ENCODE measurements around the gene LATS1.
"Not testable (repeated sequence)": the region's sequence is repeated elsewhere in the genome, so short reads cannot be mapped to it uniquely, and the experiment has no call there.

Gene LATS1

DNA sequence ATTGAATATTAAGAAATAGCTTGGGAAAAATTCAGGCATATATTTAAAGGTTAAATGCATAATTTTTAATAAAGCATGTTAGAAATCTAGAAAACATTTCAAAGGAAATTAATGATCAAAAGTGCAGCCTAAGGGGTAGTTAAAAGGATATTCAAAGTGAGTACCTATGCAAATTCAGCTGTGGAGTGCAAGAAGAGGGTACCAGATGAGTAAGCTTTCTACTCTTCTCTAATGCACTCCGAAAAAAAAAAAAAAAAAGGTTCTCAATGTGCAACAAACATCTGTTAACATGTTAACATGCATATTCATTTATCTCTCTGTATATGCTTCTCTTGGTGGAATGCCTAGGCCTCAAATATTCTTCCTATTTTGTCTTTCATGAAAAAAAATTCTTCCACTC, 37.4 kb downstream of the LATS1 start:
- H3K4me3 ChIP-seq (ENCODE audit: low read depth, low read length), result no peak overlapping the region

DNA sequence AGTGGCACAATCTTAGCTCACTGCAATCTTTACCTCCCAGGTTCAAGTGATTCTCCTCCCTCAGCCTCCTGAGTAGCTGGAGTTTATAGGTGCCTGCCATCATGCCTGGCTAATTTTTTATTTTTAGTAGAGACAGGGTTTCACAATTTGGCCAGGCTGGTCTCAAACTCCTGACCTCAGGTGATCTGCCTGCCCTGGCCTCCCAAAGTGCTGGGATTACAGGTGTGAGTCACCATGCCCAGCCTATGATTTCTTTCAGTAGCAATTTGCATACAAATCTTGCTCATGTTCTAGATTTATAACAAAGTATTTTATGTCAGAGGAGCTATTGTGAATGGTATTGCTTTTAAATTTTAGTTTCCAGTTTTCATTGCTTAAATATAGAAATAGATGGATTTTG, 45.6 kb downstream of the LATS1 start:
- not testable (repeated sequence) for H3K4me3 ChIP-seq (ENCODE audit: low read depth, low read length)

DNA sequence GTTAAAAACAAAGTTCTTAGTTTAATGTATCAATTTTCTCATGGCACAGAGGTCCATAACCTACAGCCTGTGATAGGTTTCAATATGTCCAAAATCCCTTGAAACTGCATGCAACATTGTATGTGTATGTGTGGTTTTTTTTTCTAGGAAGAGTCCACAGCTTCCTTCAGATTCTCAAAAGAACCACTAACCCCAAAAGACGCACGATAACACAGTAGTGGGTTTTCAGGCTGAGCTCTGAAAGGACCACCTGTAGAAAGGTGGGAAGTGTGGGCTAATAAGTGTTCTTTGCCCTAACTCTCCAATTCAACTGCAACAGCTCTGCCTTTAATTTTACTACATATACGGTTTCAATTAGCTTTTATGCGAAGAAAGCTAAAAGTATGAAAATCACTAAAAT, 57.9 kb downstream of the LATS1 start:
- no peak overlapping the region for H3K4me3 ChIP-seq (ENCODE audit: low read depth, low read length)

DNA sequence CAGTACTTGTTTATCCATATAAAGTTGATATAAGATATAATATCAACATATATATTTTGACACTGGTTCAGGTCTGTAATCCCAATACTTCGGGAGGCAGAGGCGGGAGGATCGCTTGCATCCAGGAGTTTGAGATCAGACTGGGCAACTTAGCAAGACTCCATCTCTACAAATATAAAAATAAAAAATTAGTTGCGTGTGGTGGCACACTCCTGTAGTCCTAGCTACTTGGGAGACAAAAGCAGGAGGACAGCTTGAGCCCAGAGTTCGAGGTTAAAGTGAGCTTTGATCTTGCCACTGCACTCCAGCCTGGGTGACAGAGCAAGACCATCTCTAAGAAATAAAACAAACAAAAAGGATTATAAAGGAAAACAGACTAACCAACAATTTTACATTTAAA, 60.5 kb downstream of the LATS1 start:
- no peak overlapping the region for H3K4me3 ChIP-seq (ENCODE audit: low read depth, low read length)

DNA sequence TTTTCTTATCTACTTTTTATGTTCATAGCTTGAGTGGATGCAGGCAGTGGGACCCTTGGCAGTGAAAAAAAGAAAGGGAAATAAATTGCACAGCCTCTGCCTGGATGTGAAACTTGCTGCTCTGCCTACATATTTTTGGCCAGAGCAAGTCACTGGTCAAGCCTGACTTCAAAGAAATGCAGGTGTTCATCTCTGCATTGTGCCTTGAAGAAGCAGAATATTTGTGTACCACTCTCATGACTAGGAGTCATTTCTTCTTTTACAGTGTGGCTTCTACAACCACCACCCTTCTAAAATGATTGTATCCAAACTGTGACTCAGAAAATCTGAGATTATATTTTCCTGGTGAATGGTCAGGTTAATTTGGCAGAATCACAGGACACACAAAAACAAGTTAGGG, 66.8 kb downstream of the LATS1 start:
- H3K4me3 ChIP-seq (ENCODE audit: low read depth, low read length), result no peak overlapping the region

DNA sequence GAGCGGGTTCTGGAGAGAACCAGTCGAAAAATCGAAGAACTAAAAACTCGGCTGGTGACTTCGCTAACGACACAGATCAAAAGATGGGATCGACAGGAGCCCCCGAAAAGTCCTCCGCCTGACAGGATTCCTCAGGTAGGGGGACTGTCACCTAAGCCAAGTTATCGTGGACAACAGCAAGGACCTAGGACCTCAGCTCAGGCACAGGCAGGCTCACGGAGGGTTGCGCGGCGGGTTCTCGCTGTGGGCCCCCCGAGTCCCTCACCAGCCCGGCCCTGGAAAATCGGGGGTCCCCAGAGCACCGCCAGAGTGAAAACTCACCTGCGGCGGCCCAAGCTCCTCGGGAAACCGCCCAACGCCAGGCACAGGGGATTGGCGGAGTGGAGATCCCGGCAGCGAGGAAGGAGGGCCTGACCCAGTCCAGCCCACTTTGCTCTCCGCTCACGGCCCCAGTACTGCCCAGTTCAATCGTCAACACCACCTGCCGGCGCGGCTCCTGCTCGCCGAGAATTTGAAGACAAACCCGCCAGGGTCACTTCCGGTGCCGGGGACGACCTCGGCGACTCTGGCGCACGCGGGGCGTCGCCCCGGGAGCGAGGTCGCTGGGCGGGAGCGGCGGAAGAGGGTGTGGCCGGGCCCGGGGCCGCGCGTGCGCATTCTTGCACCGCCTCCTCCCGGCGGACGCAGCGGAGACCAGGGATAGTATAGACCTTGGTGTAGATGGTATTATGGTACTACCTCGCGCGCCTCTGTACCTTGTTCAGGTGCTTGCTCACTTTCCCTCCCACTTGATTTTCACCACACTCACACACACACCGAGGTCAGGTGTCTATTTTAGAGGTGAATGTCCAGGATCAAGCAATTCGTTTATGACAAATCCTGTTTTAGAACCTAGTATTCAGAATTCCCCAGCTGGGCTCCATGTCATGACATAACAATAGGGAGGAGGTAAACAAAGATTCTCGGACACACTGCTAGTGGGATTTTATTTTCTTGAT, 69.5 kb downstream of the LATS1 start, which contains the start of gene KATNA1:
Gene KATNA1, minus strand, starts transcription at position 567 of the 998 bp plus-strand sequence. CDS start 10,167 bp downstream, outside the sequence.
- peak within 1 kb of the TSS; percentile 77 for H3K4me3 ChIP-seq (ENCODE audit: low read depth, low read length)

DNA sequence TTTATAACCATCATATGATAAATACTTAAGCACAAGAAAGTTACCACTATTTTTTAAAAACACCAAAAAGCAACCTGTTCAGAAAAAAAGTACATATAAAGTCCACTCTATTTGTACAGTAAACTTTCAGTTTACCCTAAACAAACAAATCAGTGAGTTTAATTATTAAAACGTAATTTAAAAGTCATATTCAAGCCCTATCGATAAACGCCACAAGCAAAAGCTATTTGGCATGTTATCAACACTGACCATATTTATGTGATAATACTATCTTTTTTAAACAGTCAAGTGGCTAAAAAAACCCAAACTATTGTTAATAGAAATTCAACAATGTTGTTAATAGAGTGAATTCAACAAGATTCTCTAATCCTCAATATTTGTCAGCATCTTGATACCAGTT, 71.3 kb downstream of the LATS1 start:
- H3K4me3 ChIP-seq (ENCODE audit: low read depth, low read length), result peak overlapping the region; percentile 77

DNA sequence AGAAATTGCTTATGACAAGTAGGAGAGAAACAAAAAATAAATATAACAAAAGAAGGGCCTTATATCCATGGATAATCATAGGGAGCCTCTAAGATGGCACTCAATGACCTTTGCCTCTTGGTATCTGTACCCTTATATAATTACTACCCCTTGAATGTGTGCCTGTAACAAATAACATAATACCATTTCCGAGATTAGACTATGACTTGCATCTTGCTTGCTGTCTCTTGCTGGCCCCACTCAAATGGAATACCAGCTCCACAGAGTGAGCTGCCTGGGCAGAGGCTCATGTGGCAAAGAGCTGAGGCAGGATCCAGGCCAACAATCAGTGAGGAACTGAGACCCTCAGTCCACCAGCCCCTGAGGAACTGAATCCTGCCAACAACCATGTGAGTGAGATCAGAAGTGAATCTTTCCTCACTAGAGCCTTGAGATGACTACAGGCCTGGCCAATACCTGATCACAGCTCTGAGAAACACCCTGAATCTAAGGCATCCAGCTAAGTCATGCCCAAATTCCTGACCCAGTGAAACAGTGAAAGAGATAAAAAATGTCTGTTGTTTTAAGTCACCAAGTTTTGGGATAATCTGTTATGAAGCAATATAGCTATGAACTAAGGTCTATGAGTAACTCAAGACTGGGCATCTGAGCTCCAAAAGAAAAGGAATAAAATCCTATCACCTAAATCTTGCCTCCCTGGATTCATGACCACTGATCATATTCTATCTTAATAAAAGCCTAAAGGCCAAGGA, 74.9 kb downstream of the LATS1 start:
- no peak overlapping the region for H3K4me3 ChIP-seq (ENCODE audit: low read depth, low read length)

DNA sequence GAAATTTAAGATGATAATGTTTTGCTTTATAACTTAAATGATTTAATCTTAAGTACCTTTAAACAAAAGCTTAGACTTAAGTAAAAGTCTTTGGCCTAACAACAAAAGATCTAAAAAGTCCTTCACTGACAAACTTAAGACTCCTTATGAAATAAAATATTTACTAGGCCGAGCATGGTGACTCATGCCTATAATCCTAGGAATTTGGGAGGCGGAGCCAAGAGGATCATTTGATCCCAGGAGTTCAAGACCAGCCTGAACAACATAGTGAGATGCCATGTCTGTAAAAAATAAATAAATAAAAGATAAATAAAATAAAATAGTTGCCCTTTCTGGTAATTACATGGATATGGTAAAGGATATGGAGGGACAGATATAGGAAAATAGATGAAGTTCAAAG, 81.8 kb downstream of the LATS1 start:
- no peak overlapping the region for H3K4me3 ChIP-seq (ENCODE audit: low read depth, low read length)

DNA sequence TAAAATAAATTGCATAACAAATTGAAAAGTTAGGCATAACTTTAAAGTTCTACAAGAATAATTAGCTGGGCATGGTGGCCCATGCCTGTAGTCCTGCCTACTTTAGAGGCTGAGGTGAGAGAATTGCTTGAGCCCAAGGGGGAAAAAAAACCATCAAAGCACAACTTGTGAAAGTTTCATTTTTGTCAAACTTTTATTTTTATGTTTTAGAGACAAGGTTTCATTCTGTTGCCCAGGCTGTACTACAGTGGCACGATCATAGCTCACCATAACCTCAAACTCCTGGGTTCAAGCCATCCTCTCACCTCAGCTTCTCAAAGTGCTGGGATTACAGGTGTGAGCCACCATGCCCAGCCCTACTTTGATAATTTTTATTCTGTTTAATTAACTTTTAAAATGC, 83.6 kb downstream of the LATS1 start:
- no peak overlapping the region for H3K4me3 ChIP-seq (ENCODE audit: low read depth, low read length)

DNA sequence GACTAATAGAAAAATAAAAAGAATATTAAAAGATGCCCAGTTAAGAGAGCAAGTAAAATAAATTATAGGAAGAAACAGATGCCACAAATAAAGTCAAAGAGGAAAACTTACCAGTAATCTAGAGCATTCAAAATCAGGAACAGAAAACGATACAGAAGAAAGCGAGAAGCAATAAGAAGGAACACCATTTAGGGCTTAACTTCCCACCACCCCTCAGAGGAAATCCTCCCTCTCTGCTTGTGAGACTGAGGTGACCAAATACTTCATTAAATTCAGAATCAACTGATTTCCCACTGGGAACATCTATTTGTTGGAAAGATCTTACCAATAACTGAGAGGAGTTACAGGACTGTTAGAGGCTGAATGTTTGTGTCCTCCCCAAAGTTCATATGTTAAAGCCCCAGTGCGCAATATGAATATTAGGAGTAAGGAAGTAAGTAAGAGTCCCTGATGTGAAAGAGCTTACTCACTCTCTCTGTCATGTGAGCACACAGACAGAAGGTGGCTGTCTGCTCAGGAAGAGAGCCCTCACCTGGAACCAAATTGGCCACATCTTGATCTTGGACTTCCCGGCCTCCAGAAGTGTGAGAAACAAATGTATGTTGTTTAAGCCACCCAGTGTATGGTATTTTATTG, 88.9 kb downstream of the LATS1 start:
- no peak overlapping the region for H3K4me3 ChIP-seq (ENCODE audit: low read depth, low read length)

DNA sequence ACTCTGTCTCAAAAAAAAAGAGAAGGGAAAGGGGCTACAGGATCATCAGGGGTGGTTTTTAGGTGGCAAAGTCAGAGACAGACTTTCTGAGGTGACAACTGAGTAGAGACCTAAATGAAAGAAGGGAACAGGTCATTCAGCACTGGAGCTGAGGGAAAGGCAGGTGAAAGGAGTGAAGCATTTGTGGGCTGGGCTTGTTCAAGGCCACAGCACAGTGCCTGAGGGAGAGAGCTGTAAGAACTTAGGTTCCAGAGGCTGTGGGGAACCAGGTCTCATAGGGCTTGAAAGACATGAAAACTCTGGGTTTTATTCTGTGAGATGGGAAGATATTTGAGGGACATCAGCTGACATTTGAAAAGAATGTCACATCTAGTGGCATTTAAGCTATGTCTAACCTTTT, 90.2 kb downstream of the LATS1 start:
- H3K4me3 ChIP-seq (ENCODE audit: low read depth, low read length), result no peak overlapping the region

DNA sequence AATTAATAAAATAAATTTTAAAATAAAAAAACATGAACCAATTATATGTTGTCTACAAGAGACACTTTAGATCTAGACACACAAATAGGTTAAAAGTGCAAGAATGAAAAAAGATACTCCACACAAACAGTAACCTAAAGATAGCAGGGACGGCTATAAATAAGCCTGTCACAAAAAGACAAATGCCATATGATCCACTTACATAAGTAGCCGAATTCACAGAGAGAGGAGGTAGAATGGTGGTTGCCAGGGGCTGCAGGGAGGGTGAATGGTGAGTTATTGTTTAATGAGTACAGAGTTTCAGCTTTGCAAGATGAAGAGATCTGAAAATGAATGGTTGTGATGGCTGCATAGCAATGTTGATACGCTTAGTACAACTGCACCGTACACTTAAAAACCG, 102.1 kb downstream of the LATS1 start:
- no peak overlapping the region for H3K4me3 ChIP-seq (ENCODE audit: low read depth, low read length)

DNA sequence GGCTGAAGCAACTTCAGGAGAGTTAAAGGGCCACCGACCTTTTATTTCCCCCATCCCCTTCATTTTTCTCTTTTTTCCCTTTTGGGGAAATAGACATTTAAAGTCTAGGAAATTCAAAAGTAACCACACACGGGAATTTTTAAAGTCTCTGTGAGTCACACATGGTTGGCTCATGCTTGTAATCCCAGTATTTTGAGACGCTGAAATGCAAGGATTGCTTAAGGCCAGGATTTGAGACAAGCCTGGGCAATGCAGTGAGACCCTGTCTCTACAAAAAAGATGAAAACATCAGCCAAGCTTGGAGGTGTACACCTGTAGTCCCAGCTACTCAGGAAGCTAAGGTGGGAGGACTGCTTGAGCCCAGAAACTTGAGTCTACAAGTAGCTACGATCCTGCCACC, 103.6 kb downstream of the LATS1 start:
- H3K4me3 ChIP-seq (ENCODE audit: low read depth, low read length), result no peak overlapping the region

DNA sequence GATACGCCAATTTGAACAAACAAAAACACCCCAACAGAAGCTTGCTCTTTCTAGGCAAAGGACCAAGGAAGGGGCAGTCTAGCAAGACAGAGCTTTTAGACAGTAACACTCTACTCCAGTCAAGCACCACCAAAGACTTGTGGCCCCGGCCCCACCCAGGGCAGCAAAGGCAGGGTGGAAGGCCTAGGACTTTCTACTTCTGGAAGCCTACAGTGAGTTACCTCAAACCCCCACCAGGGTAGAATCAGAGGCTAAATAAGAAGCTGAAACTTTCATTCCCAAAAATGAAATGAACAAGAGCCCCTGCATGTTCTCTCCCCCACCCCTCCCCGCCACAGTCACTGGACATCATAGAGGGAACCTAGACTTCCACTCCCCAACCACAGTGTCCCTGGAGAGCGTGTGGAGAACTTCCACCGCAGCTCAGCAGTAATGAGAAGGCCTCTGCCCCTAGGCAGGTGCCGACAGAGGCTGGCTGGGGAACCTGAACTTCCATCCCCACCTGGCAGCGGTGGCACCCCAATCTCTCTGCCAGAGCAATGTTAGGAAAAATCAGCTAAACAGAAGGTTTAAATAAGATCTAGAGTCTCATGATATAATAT, 109.4 kb downstream of the LATS1 start:
- no peak overlapping the region for H3K4me3 ChIP-seq (ENCODE audit: low read depth, low read length)

Measured in iPS-11a (cell line).